T-helper 1 cell treated with Interleukin-12 subunit alpha and Interleukin-12 subunit beta and Interleukin-4 antibody, amounts not matched to agents 30 μg/mL and 1 μg/mL, for 36 hours (primary cell): ENCODE data around the gene TOM1.

Experiments
- H3K27ac Mint-ChIP-seq: one replicate; pipeline ENCODE4 v1.8.0; 2021; ENCODE audit warnings: mild to moderate bottlenecking, mixed read lengths
- H3K27me3 Mint-ChIP-seq: one replicate; pipeline ENCODE4 v1.8.0; 2021; ENCODE audit warnings: low read depth, mixed read lengths
- H3K36me3 Mint-ChIP-seq: one replicate; pipeline ENCODE4 v1.8.0; 2021; ENCODE audit warnings: low read depth, mixed read lengths
- H3K4me1 Mint-ChIP-seq: one replicate; pipeline ENCODE4 v1.8.0; 2021; ENCODE audit warnings: low read depth, mixed read lengths
- H3K4me3 Mint-ChIP-seq: one replicate; pipeline ENCODE4 v1.8.0; 2021; ENCODE audit warnings: mild to moderate bottlenecking, moderate library complexity, mixed read lengths
- H3K9me3 Mint-ChIP-seq: one replicate; pipeline ENCODE4 v1.8.0; 2021; ENCODE audit warnings: mixed read lengths

Gene TOM1

DNA sequence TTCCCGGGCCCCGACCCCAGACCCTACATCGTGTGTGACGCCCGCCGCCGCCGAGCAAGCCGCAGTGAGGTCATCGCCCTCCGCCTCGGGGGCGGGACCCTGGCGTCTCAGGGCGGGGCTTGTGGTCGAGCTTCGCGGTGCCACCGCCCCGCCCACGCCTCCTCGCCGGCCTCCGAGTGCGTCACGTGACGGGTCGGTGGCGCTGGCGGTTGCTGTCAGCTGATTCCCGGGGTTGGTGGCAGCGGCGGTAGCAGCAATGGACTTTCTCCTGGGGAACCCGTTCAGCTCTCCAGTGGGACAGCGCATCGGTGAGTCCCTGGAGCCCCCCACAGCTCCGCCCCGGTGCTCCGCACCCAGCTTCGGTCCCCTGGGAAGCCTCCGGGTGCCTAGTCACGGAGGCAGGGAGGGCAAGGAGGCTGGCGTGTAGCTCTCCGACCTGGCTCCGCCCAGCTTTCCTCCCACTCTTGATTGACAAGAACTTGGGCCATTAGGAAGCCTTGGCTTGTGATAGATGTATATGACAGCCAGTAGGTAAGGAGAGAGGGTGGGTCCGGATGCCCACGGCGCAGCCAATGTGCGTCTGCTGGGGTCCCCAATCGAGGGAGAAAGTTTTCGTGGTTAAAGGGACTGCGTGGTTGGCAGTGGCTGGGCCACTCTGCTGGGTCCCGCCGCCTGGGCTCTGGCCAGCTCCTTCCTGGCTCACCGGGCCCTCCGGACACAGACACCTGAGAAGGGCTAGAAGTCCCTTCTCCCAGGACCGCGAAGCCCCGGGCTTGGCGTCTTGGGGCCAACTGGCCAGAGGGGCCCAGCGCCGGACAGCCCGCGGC lies at the start of gene TOM1:
TSS of gene TOM1 (plus strand) at position 222 of the 827 bp plus-strand sequence. CDS start at position 257, 35 bp downstream.
- Mint-ChIP-seq H3K27me3 (no peaks in the 10 kb centered on the region), H3K9me3 (no peaks in the 10 kb centered on the region), H3K4me3 (peak within 1 kb of the TSS; percentile 89), H3K4me1 (peaks cover 27% of the 10 kb centered on the region), H3K36me3 (peaks cover 22% of the 10 kb centered on the region), H3K27ac (peak within 1 kb of the TSS; percentile 92)

DNA sequence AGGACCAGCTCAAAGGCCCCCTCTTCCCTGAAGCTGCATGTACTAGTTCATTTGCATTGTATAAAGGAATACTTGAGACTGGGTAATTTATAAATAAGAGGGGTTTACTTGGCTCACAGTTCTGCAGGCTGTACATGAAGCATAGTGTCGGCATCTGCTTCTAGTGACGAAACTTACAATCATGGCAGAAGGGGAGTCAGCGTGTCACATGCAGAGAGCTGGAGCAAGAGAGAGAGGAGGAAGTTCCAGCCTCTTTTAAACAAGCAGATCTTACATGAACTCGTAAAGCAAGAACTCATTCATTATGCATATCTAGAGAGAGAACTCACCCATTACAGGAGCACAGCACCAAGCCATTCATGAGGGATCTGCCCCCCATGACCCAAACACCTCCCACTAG lies 49.5 kb upstream of the TOM1 start:
- Mint-ChIP-seq H3K36me3 (no peaks in the 10 kb centered on the region), H3K27ac (no peak overlapping the region), H3K27me3 (peaks cover 15% of the 10 kb centered on the region), H3K9me3 (no peaks in the 10 kb centered on the region), H3K4me1 (no peaks in the 10 kb centered on the region), H3K4me3 (no peak overlapping the region)

DNA sequence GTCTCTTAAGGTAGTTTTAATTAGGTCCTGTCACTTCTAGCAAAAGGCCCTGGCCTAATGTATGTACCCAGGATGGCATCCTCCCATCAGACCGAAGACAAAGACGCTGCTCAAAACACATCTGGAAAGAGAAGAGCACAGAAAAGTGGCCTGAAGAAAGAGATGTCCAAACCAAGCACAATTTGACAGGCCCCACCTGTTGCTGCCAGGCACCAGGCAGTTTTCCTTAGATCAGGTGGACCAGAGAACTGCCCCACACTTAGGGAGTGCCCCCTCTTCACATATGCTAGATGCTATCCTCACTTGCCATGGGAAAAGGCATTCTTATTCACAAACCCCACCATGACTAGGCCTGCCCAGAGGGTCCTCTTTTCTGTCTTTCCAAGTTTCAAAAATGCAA lies 45.7 kb upstream of the TOM1 start:
- H3K4me1 Mint-ChIP-seq: peaks cover 11% of the 10 kb centered on the region
- H3K4me3 Mint-ChIP-seq: no peak overlapping the region
- H3K36me3 Mint-ChIP-seq: peaks cover 4% of the 10 kb centered on the region
- no peak overlapping the region for H3K27ac Mint-ChIP-seq
- H3K27me3 Mint-ChIP-seq: no peaks in the 10 kb centered on the region
- H3K9me3 Mint-ChIP-seq: no peaks in the 10 kb centered on the region

DNA sequence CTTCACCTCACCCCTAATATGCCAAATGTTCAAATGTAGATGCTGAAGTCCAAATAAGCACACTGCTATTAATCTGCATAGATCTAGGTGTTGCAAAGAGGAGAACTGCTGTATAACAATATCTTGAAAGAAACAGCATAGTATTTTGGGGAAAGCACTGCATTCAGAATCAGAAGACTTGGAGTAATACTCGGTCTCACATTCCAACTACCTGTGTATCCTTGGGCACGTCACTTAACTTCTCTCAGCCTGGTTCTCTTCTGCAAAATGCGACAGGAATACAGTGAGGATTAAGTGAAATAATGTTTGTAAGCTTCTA lies 42.7 kb upstream of the TOM1 start:
- peak overlapping the region; percentile 91 for H3K27ac Mint-ChIP-seq
- H3K9me3 Mint-ChIP-seq: no peaks in the 10 kb centered on the region
- no peaks in the 10 kb centered on the region for H3K27me3 Mint-ChIP-seq
- H3K36me3 Mint-ChIP-seq: peaks cover 11% of the 10 kb centered on the region
- H3K4me3 Mint-ChIP-seq: peak overlapping the region; percentile 89
- H3K4me1 Mint-ChIP-seq: peaks cover 27% of the 10 kb centered on the region

DNA sequence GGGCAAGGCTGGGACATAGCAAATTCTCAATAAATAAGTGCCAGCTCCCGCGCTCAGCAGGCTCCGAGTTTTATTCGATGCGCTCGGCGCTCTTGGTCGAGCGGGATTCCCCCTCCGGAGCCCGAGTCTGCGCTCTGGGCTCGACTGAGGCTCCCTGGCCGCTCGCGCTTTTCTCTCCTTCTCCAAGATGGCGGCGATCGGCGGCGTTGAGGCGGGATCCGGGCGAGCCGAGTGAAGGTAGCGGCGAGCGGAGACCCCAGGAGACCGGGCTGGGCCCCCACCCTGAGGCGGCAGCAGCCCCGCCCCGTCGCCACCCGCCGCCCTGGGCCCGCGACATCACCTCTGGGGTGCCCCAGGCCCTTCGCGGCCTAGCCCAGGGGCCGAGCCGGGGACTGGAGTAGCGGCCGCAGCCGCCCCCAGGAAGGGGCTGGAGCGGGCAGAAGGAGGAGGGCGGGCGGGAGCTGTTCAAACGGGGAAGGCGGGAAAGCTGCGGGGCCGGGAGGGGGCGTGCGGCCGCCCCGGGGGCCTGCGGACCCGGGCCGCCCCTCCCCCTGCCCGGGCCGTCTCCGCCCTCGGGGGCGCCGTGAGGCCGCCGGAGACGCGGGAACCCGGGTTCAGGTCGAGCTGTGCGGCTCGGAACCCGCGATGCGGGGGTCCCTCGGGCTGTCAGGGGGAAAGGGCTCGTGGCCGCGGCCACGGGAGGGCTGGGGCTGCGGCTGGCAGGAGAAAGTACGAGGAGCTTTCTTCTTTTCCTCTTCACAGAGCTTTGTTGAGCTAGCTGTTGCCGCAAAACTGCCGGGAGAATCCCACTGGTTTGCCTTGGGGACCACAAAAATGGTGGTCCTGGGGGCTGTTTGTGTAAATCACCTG lies 42.1 kb upstream of the TOM1 start, which contains the start of gene HMGXB4:
TSS of gene HMGXB4 (plus strand) at position 173 of the 870 bp plus-strand sequence. CDS start 4,898 bp downstream, outside the sequence.
- H3K27ac Mint-ChIP-seq: peak within 1 kb of the TSS; percentile 91
- no peaks in the 10 kb centered on the region for H3K27me3 Mint-ChIP-seq
- no peaks in the 10 kb centered on the region for H3K9me3 Mint-ChIP-seq

DNA sequence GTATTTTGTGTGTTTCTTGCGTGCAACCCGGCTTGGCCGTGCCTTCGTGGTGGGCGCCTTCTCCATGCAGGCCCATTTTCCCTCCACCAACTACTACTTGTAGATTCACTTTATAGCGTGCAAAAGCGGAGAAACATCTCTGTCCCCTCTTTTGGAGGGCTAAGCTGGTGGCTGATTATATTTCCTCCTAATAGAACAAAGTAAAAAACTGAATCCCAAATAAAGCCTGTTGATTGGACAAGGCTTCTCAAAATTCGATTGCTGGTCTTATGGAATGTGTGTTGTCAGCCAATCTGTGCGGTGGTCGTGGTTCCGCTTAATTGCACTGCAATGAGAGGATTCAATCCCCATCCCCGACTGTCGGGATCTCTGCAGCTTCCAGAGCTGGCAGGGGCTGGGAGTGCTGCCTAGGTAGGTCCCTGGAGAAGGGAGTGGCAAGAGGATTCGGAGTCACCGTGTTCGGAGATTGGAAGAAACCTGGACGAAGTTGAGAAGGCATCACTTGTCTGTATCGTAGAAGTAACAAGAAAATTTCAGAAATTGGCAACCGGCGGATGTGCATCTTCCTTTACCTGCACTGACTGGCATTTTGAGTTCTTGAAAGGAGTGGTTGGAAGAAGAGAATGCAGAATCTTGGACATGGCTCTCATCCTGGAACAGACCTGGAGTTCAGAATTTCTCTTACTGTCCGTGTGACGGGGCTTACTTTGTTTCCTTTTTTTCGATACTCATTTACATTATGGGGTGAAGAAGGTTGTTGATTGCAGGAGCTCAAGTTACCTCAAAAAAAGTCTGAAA lies 41.3 kb upstream of the TOM1 start:
- peaks cover 27% of the 10 kb centered on the region for H3K4me1 Mint-ChIP-seq

More for the DNA sequence above, 42.1 kb upstream of the TOM1 start, which contains the start of gene HMGXB4:
- Mint-ChIP-seq H3K36me3 (peaks cover 11% of the 10 kb centered on the region), H3K4me1 (peaks cover 27% of the 10 kb centered on the region), H3K4me3 (peak within 1 kb of the TSS; percentile 92)

DNA sequence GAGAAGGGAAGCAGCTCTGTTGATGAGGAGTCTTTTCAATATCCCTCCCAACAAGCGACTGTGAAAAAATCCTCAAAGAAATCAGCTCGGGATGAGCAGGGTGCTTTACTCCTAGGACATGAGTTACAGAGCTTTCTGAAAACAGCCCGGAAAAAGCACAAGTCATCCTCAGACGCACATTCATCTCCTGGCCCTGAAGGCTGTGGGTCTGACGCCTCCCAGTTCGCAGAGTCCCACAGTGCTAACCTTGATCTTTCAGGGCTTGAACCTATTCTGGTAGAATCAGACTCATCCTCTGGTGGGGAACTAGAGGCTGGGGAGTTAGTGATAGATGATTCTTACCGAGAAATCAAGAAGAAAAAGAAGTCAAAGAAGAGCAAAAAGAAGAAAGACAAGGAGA lies 34.7 kb upstream of the TOM1 start:
- Mint-ChIP-seq H3K4me1 (peaks cover 12% of the 10 kb centered on the region), H3K9me3 (no peaks in the 10 kb centered on the region), H3K27me3 (no peaks in the 10 kb centered on the region), H3K4me3 (no peak overlapping the region), H3K36me3 (peaks cover 39% of the 10 kb centered on the region), H3K27ac (no peak overlapping the region)

More for the DNA sequence above, 41.3 kb upstream of the TOM1 start:
- Mint-ChIP-seq H3K4me3 (peak overlapping the region; percentile 92), H3K36me3 (peaks cover 14% of the 10 kb centered on the region), H3K27me3 (no peaks in the 10 kb centered on the region), H3K27ac (peak overlapping the region; percentile 85), H3K9me3 (no peaks in the 10 kb centered on the region)

DNA sequence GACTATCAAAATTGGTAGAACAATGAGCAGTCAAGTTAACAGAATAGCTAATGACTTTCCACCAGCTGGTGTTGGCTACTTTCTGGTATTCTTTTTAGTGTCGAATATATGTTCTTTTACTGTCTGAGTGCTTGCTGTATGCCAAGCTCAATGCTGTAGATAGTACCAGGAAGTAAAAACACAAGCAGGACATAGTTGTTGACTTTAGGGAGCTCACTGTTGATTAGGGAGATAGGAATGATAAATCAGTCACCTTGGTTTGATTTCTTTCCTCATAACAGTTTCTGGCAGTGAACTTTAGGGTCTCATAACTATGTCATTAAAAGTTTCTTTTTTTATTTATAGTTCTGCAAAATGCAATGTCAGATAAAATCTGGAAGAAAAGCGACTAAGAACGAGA lies 33.4 kb upstream of the TOM1 start:
- Mint-ChIP-seq H3K27ac (no peak overlapping the region), H3K4me3 (no peak overlapping the region), H3K27me3 (no peaks in the 10 kb centered on the region), H3K9me3 (no peaks in the 10 kb centered on the region), H3K36me3 (peaks cover 41% of the 10 kb centered on the region), H3K4me1 (peaks cover 7% of the 10 kb centered on the region)

DNA sequence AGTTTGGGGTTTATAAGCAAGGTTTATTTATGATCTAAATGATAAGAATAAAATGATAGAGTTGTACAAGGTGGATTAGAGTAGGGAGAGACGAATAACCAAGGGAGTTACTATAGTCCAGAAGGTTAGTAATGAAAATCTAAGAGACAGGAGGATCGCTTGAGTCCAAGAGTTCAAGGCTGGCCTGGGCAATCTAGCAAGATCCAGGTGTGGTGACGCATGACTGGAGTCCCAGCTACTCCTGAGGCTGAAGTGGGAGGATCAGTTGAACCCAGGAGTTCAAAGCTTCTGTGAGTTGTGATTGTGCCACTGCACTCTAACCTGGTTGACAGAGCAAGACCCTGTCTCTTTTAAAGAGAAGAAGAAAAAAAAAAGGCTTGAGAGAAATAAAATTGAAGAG lies 30.1 kb upstream of the TOM1 start:
- H3K36me3 Mint-ChIP-seq: peaks cover 39% of the 10 kb centered on the region

DNA sequence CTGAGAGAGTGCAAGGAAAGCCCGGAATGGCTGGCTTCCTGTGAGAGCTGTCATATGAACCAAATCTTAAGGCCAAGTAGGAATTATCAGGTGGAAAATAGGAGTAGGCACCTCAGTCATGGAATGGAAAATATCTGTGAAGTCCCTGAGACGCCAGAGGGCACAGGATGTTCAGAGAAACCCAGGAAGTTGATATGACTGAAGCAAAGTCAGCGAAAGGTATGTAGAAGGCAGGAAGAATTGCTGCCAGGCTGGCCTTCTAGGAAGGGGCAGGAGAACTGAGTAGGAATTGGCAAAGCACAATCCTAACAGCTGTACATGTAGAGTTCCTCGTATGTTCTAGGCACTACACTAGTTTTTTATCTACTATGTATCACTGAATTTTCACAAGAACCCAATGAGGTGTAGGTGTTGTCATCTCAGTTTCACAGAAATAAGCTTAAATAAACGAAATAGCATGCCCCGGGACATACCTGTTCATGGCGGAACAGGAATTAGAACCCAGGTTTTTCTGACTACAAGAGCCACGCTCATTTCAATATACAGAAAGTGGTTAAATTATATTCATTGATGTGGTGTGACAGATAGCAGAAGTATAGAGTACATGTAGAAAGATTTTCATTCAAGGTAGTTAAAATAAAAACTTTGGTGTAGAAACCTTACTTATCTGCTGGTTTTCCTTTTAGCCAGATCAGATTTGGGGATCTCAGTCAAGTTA lies 25.4 kb upstream of the TOM1 start:
- Mint-ChIP-seq H3K4me1 (peaks cover 20% of the 10 kb centered on the region), H3K9me3 (no peaks in the 10 kb centered on the region), H3K36me3 (peaks cover 24% of the 10 kb centered on the region), H3K27ac (peak overlapping the region; percentile 67), H3K4me3 (no peak overlapping the region), H3K27me3 (no peaks in the 10 kb centered on the region)

More for the DNA sequence above, 30.1 kb upstream of the TOM1 start:
- no peak overlapping the region for H3K4me3 Mint-ChIP-seq
- no peaks in the 10 kb centered on the region for H3K9me3 Mint-ChIP-seq
- H3K27ac Mint-ChIP-seq: no peak overlapping the region
- no peaks in the 10 kb centered on the region for H3K27me3 Mint-ChIP-seq
- peaks cover 23% of the 10 kb centered on the region for H3K4me1 Mint-ChIP-seq

DNA sequence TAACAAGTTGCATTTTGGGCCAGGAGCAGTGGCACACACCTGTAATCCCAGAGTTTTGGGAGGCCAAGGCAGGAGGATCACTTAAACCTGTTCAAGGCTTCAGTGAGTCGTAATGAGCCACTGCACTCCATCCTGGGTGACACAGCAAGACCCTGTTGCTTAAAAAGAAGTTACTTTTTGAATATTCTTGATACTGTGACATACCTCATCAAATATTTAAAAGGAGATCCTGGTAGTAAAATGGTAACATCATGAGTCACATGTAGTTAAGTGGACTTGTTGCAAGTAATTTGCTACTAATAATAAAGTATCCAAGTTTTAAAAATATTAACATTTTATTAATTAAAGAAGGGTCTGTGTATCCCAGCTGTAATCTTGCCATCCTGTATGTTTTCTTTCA lies 24.1 kb upstream of the TOM1 start:
- Mint-ChIP-seq H3K36me3 (peaks cover 26% of the 10 kb centered on the region), H3K27me3 (no peaks in the 10 kb centered on the region), H3K9me3 (no peaks in the 10 kb centered on the region), H3K4me3 (no peak overlapping the region), H3K4me1 (peaks cover 25% of the 10 kb centered on the region), H3K27ac (no peak overlapping the region)

DNA sequence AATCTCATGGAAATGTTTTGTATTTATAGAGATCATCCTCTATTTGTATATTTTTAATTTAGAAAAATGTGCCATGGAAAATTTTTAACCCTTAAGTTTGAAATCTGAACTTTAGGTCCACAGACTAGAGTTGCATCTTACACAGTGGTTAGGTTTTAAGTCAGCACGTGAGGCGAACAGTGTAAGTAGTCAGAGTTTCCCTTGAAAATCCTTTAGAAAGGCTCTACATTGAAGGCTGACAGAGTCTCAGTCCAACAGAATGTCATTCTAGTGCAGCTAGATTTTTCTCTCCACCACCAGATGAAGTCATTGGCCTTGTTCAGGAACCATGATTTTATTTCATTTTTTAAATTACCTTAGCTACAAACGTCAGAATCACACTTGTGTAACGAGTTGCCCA lies 23.7 kb upstream of the TOM1 start:
- peaks cover 26% of the 10 kb centered on the region for H3K4me1 Mint-ChIP-seq
- peaks cover 28% of the 10 kb centered on the region for H3K36me3 Mint-ChIP-seq
- no peaks in the 10 kb centered on the region for H3K27me3 Mint-ChIP-seq
- H3K4me3 Mint-ChIP-seq: no peak overlapping the region
- H3K27ac Mint-ChIP-seq: no peak overlapping the region
- no peaks in the 10 kb centered on the region for H3K9me3 Mint-ChIP-seq

DNA sequence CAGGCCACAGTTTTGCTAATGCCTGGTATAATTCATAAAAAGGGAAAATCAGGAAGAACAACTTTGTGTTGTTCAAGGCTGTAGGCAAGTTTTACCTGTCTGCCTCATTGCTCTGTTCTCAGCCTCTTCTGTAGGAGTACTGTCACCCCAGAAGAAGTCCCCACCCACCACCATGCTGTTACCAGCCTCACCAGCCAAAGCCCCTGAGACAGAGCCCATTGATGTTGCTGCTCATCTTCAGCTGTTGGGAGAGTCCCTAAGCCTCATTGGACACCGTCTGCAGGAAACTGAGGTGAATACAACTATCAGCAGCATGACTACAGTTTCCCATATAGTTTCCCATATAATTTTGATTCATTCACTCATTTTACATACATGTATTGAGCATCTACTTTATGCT lies 11.6 kb upstream of the TOM1 start:
- H3K9me3 Mint-ChIP-seq: no peaks in the 10 kb centered on the region
- peaks cover 28% of the 10 kb centered on the region for H3K36me3 Mint-ChIP-seq
- no peaks in the 10 kb centered on the region for H3K27me3 Mint-ChIP-seq
- H3K27ac Mint-ChIP-seq: no peak overlapping the region
- H3K4me1 Mint-ChIP-seq: peaks cover 2% of the 10 kb centered on the region
- H3K4me3 Mint-ChIP-seq: no peak overlapping the region

DNA sequence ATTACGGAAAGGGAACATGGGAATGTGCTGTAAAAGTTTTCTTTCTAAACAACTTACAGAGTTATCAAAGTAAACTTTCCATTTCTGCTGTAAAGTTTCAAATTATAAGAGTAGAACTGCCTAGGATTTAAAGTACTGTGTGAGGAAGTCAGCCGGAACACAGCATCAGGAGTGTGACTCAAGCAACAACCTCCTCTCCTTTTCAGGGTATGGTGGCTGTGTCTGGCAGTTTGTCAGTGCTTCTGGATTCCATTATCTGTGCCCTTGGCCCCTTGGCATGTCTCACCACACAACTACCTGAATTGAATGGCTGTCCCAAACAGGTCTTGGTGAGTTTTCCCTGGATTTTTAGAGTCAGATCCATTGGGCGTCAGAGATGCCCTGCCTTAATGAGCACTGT lies 6.9 kb upstream of the TOM1 start:
- Mint-ChIP-seq H3K27ac (no peak overlapping the region), H3K4me3 (no peak overlapping the region), H3K27me3 (no peaks in the 10 kb centered on the region), H3K36me3 (peaks cover 38% of the 10 kb centered on the region), H3K9me3 (no peaks in the 10 kb centered on the region), H3K4me1 (peaks cover 1% of the 10 kb centered on the region)
